ENCODE results near the gene KRTAP1-5.
"Not testable (repeated sequence)": the region's sequence is repeated elsewhere in the genome, so short reads cannot be mapped to it uniquely, and the experiment has no call there.

- TF ChIP-seq CTCF (IDR thresholded peaks at IDR 0.05; ENCODE audit: poor library complexity); EZH2 (IDR thresholded peaks at IDR 0.05; ENCODE audit: borderline replicate concordance): not testable (repeated sequence)
Measured at GRCh38 chr17:41040783-41041571, 14.0 kb upstream of the KRTAP1-5 start, which contains the start of gene KRTAP1-1.

Measured in hepatocyte (in vitro differentiated cells).